Upper lobe of right lung (tissue), 1 donor: Measurements from ENCODE around the gene MT1B. TPM values are rescaled to one million over a fixed set of nuclear protein-coding genes. Genes with fewer than 3 reads are reported as not detected.

ENCODE experiments used
- ATAC-seq: fragments of 200-7000 bp; cut with Tn5 transposase; one replicate; pipeline ENCODE4 v1.9.1; 2020; ENCODE audit warnings: mild to moderate bottlenecking, moderate library complexity
- DNase-seq: peaks from one replicate; pipeline ENCODE4 v3.0.0-alpha.2; 2020
- H3K27ac ChIP-seq: fragments of 200-600 bp; one replicate; pipeline ENCODE4 v1.8.0; 2022
- H3K27me3 ChIP-seq: fragments of 200-600 bp; one replicate; pipeline ENCODE4 v1.8.0; 2022; ENCODE audit warnings: mild to moderate bottlenecking
- H3K36me3 ChIP-seq: fragments of 200-600 bp; one replicate; pipeline ENCODE4 v1.8.0; 2022
- H3K4me1 ChIP-seq: fragments of 200-600 bp; one replicate; pipeline ENCODE4 v1.8.0; 2022
- H3K4me3 ChIP-seq: fragments of 200-600 bp; one replicate; pipeline ENCODE4 v1.8.0; 2022; ENCODE audit warnings: mild to moderate bottlenecking
- H3K9me3 ChIP-seq: fragments of 200-600 bp; one replicate; pipeline ENCODE4 v1.8.0; 2022
- CTCF ChIP-seq: fragments of 200-600 bp; IDR thresholded peaks from one replicate; pipeline ENCODE4 v1.8.0; 2022; ENCODE audit warnings: antibody characterized with exemption
- intact Hi-C: fragments of 100-400 bp; cut with DNase I; formaldehyde crosslinking; loops from one replicate; pipeline ENCODE4 v1.11.0; 2022
- total RNA-seq: library from RNA; stranded (reverse); fragmentation: NEBNext Ultra II Directional; extraction: Animal tissue kit (Norgen Biotek cat#: 25700); gene quantifications from one replicate; pipeline ENCODE4 v1.2.1, GENCODE V29; 2021
- donor health status: DM: no; HTN: yes; CAD: no; lungs with severe emphysema.

The MT1B gene
- total RNA-seq, 1 donor from 2014 or later, result not detected

DNA sequence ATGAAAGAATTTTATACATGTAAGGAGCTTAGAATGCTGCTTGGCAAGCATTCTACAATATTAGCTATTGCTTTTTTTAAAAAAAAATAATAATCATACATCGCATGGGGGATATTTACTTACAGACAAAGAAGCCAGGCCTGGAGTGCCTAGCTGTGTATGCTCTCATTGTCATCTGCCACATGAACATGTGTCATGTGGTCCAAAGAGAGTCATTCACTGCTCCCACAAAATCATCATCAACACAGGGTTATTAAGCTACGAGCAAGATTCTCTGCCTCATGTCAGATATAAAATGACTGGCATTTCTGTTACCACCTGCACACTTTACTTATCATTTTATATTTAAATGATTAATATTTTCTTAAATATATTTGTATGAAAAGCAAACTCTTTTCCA lies 28.0 kb upstream of the MT1B start:
- H3K4me1 ChIP-seq, result peaks cover 6% of the 10 kb centered on the region
- intact Hi-C loops, result no loop called here
- no peaks in the 10 kb centered on the region for H3K27me3 ChIP-seq
- DNase-seq (no peak), ATAC-seq (no peak)
- no peaks in the 10 kb centered on the region for H3K9me3 ChIP-seq
- no peak overlapping the region for H3K27ac ChIP-seq
- TF ChIP-seq CTCF, result no peak
- no peaks in the 10 kb centered on the region for H3K36me3 ChIP-seq
- no peak overlapping the region for H3K4me3 ChIP-seq

DNA sequence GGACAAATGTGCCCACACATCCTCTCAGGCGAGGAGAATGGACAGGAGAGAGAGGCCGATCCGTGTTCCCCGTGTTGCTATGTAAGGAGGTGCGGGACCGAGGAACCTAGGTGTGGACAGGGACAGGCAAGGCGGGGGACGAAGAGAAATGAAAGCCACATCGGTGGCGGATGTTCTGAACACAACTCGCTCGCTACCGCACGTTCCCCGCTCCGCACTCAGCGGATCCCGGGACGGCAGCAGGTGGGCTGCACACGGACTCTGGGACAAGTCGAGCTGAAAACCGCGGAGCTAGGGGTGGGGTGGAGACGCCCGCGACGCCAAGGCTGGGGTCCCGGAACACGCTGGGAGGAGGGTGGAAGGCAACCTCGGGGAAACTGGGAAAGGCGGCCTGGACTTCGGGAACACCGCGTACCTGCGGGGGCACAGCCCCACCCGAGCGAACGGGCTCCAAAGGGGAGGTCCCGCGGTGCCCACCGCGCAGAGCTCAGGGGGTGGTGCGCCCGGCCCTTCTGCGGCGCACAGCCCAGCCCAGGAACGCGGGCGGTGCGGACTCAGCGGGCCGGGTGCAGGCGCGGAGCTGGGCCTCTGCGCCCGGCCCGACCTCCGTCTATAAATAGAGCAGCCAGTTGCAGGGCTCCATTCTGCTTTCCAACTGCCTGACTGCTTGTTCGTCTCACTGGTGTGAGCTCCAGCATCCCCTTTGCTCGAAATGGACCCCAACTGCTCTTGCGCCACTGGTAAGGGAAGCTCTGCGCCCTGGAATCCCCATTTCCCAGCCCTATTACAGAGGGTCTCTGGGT lies 26.3 kb upstream of the MT1B start, which contains the start of gene MT1E:
Gene MT1E, plus strand, starts transcription at position 642 of the 803 bp plus-strand sequence. Its CDS starts 71 bp downstream, at position 713.
- H3K4me1 ChIP-seq, result peaks cover 6% of the 10 kb centered on the region
- no peak for TF ChIP-seq CTCF
- no peaks in the 10 kb centered on the region for H3K9me3 ChIP-seq
- intact Hi-C loops, result no loop called here
- peak within 1 kb of the TSS; percentile 93 for H3K27ac ChIP-seq
- DNase-seq (peak; percentile 92), ATAC-seq (peak; percentile 96)
- peak within 1 kb of the TSS; percentile 70 for H3K4me3 ChIP-seq
- no peaks in the 10 kb centered on the region for H3K27me3 ChIP-seq
- H3K36me3 ChIP-seq, result no peaks in the 10 kb centered on the region

- no peak for TF ChIP-seq CTCF
- H3K4me3 ChIP-seq, result peak overlapping the region; percentile 70
- intact Hi-C loops, result no loop called here
- H3K27ac ChIP-seq, result peak overlapping the region; percentile 93
- H3K4me1 ChIP-seq, result peaks cover 6% of the 10 kb centered on the region
- H3K36me3 ChIP-seq, result no peaks in the 10 kb centered on the region
- no peaks in the 10 kb centered on the region for H3K27me3 ChIP-seq
- peak; percentile 59 for ATAC-seq
- no peaks in the 10 kb centered on the region for H3K9me3 ChIP-seq
- no peak for DNase-seq
Measured at GRCh38 chr16:56625943-56626654, 25.6 kb upstream of the MT1B start.

- H3K4me1 ChIP-seq, result peaks cover 6% of the 10 kb centered on the region
- no peak for TF ChIP-seq CTCF
- no peak for DNase-seq
- no peaks in the 10 kb centered on the region for H3K36me3 ChIP-seq
- H3K4me3 ChIP-seq, result peak overlapping the region; percentile 70
- intact Hi-C loops, result no loop called here
- no peak for ATAC-seq
- H3K27me3 ChIP-seq, result no peaks in the 10 kb centered on the region
- peak overlapping the region; percentile 93 for H3K27ac ChIP-seq
- H3K9me3 ChIP-seq, result no peaks in the 10 kb centered on the region
Measured at GRCh38 chr16:56626685-56627084, 25.0 kb upstream of the MT1B start.

DNA sequence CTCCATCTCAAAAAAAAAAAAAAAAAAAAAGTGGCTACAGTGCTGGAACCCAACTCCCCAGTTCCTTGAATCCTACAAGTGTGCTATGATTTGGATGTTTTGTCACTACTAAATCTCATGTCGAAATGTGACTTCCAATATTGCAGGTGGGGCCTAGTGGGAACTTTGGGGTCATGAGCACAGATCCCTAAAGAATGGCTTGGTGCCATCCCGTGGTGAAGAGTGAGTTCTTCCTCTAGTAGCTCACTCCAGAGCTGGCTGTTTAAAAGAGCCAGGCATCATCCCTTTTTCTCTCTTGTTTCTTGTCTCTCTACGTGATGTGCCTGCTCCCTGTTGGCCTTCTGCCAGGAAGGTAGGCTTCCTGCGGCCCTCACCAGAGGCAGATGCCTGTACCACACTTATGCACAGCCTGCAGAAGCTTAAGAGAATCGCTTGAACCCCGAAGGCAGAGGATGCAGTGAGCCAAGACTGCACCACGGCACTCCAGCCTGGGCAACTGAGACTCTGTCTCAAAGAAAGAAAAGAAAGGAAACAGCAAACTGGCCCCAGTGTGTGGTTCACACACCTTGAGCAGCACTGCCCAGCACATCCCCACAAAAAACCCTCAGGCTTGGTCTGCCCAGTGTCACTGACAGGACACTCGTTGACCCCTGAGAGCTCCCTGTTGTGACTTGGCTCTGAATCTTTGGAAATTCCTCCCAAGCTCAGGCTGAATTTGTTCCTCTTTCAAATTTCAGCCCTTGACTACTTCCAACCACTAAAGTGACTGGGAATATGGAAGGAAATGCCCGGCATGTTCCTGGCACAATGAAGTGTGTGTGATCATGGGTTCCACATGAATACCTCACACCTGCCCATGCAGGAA lies 23.0 kb upstream of the MT1B start:
- Histone ChIP-seq H3K4me1 (peaks cover 6% of the 10 kb centered on the region), H3K36me3 (no peaks in the 10 kb centered on the region), H3K27ac (peak overlapping the region; percentile 2), H3K4me3 (no peak overlapping the region), H3K9me3 (no peaks in the 10 kb centered on the region), H3K27me3 (no peaks in the 10 kb centered on the region)
- intact Hi-C loops, result no loop called here
- DNase-seq (no peak), ATAC-seq (no peak)
- TF ChIP-seq CTCF, result no peak
